SH-SY5Y (cell line): ENCODE results near the gene MRS2.

ENCODE experiments used
- GATA2 ChIP-seq: IDR thresholded peaks from 2 replicates; pipeline ENCODE4 v1.6.1; 2011; ENCODE audit warnings: mild to moderate bottlenecking, low read depth, low read length
- GATA3 ChIP-seq: IDR thresholded peaks from 2 replicates; pipeline ENCODE4 v1.6.1; 2011; ENCODE audit warnings: low read depth, mild to moderate bottlenecking, low read length, moderate library complexity

GRCh38 chr6:24415753-24416152, 13.0 kb downstream of the MRS2 start:
- TF ChIP-seq GATA2 (no peak), GATA3 (no peak)
